GM04503 (cell line): ENCODE data around the gene PLCB1.

Experiments used
- DNase-seq: peaks from one replicate; pipeline ENCODE4 v3.0.0-alpha.2; 2012; ENCODE audit warnings: low read depth

The PLCB1 gene

DNA sequence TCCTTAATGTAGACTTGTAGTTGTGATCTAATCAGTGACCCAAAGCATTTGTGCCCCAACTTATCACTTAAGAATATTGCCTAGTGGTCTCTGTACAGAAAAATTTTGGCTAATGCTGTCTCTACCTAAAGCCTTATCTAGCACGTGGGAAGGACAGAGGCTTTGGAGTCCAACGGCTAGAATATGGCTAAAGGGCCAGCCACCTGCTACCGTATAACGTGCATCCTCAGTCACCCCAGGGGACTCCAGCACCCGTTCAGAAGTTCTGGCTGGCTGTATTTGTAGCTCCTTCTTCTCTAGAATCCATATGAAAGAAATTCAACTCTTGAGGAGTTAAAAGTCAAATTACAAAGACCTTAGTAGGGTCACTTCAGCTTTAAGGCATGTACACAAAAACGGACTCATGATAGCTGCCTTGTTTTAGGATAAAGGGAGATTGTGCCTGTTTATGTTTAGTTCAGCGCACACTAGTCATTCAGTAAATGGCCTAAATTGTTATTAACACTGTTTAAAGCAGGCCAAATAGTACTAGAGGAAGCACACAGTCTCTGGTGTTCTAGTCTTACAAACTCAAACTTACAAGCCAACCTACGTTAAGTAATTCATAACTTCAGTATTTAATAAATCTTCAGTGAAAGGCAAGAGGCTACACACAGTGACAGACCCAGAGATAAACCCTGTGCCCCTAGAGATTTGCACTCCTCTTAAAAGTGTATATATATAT is 529.3 kb downstream of the PLCB1 start:
- DNase-seq = no peak

DNA sequence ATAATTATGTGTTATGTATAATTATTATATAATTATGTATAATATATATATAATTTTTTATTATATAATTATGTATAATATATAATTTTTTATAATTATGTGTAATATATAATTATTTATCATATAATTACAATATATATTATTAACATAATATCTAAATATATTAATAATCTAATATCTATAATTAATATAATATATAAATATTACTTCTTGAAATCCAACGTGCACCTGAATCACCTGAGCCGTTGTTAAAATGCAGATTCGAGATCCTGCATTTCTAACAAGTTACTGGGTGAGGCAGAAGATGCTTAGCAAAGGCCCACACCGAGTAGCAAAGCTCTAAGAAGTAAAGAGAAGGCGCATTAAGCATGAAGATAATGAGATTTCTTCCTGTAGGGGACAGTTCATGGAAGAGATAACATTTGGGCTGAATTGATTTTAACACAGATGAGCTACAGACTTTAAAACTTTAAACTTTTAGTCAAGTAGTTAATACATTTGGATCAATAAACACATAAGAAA is 530.4 kb downstream of the PLCB1 start:
- DNase-seq = no peak

- DNase-seq = no peak
These were observed 531.4 kb downstream of the PLCB1 start for GRCh38 chr20:8663424-8663823.

DNA sequence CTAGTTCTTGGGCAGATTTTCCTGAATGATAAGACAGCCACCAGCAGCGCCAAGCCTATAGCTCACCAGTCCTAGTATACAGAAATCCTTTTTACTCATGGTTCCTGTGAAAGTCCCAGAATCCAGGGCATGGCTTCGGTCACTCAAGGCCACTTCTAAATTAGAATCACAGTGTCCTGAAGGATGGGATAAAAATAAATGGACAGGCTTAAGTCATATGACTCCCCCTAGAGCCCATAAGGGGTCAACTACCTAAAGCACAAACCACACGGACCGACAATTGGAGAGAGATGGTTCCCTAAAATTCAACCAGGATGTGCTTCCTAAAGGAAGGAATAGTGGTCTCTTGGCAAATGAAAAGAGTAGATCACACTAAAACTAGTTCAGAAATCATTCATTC is 532.7 kb downstream of the PLCB1 start:
- DNase-seq = no peak

DNA sequence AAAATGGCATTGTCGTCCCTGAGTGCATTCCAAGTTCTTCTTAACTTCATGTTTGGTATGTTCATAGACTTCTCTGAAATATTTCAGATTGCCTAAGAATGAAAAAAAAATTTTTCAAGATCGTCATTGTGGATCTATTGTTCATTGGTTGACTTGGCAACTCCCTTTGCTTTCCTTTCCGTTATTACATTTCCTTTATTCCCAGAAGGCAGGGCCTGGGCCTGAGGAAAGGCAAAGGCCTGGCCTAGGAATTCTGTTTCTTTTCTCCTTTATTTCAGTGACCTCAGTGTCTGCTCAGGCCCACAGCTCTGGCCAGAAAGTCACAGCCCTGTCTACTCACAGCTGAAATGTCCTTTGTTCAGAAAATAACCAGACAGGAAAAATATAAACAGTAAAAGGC is 535.2 kb downstream of the PLCB1 start:
- DNase-seq = no peak

DNA sequence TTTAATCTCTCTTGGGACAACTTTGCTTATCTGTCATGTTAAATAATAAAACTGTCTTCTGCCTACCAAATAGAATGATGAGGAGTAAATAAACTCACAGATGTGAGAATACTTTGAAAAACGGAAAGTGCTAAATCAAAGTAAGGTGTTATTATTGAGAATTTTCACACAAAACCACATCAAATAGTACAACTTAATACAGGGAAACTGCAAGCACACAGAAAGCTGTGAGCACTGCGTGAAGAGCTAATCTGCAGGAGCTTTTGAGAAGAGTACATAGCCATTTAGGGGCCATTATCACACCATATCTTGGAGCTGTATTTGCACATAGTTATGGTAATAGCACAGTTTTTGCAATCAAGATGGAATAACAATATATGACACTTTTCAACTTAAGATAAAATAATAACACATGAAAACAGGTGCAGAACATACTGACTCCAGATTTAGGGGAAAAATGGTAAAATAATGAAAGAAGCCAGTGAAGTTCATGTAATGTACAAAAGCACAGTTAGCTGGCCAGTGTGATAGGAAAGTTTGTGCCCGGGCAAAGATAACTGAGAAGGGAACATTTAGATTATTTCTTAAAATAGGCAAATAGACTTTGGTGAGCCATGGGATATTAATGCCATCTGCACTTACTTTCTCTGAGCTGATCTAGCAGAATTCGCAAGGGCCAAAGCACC is 538.3 kb downstream of the PLCB1 start:
- no peak for DNase-seq

DNA sequence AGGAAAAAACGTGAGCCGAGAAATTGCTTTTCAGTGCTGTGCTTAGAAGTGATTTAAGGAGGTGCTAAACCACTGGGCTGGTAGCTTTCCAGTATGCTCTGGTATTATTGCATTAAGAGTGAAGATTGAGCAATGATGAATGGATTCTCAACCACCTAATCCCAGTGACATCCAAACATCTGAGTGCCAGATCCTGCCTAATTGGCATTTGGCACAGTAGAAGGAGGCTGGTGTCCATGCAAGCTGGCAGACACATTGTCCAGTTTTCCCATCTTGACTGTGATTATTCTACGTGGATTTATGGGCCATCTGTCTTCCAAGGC is 538.8 kb downstream of the PLCB1 start:
- peak; percentile 91 for DNase-seq

DNA sequence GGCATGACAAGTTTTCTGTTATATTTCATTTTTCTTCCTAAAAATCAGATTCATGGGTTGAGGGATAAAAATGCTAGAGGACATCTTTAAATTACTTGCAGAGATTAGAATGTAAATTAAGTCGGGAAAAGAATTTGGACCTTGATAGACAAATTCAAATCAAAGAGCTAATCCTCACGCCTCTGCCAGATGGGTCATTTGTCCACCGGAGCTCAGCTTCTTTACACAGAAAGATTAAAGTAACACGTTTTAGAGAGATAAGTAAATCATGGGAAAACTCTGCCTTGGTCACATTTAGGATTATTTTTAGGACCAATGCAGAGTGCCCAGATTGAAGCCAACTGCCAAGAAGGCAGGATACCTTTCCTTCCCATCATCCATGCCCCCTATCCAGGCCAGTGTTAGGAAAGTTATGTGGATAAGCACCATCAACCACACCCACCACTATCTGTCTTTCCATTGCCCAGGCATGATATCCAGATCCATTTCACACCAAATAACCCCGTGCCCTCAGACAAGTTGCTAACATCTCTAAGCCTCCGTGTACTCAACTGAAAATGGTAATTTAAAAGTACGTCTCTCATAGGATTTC is 539.4 kb downstream of the PLCB1 start:
- DNase-seq = no peak

DNA sequence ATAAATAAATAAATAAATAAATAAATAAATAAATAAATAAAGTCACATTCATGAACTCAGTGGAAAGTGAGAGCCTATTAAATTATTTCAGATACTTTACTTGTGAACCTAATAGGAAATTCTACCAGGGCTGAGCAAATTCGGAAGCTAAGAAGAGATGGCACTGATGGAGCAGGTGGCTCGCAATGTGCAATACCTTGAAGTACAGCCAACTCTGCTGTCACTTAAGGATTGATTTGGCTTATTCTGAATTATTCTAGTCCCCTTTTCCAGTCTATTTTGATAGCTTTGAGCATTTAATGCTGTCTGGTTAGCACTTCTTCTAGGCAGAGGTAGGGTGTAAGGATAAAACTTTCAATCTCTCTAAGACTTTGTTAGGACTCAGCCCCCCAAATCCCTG is 541.0 kb downstream of the PLCB1 start:
- no peak for DNase-seq

GRCh38 chr20:8675896-8676295 is 543.8 kb downstream of the PLCB1 start:
- DNase-seq = no peak

- no peak for DNase-seq
These were observed 546.2 kb downstream of the PLCB1 start for GRCh38 chr20:8678098-8678776.

DNA sequence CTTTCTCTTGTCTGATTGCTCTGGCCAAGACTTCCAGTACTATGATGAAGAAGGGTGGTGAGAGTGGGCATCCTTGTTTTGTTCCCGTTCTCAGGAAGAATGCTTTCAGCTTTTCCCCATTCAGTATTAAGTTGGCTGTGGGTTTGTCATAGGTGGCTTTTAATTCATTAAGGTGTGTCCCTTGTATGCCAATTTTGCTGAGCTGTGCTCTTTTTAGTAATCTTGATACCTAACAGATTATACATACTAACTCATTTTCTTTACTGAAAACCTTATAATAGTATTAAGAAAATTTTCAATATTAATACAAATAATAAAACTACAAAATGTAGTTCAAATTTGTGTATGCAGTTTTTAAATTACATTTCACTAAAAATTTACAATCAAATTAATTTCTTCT is 557.3 kb downstream of the PLCB1 start:
- DNase-seq = no peak

DNA sequence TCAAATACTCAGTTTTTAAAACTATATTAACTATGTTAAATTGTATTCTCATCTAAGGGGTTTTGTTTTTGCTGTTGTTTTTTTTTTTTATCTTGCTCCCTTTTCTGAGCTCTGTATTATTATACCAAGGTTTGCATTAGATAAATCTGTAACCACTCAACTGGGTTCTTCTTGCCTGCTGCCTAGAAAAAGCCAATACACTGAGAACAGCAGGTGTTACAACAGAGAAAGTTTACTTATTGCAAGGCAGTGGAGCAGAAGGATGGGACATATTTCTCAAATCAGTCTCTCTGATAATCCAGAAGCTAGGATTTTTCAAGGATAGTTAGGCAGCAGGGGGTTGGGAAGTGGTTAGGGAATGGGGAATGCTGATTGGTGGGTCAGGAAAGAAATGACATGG is 558.0 kb downstream of the PLCB1 start:
- no peak for DNase-seq

DNA sequence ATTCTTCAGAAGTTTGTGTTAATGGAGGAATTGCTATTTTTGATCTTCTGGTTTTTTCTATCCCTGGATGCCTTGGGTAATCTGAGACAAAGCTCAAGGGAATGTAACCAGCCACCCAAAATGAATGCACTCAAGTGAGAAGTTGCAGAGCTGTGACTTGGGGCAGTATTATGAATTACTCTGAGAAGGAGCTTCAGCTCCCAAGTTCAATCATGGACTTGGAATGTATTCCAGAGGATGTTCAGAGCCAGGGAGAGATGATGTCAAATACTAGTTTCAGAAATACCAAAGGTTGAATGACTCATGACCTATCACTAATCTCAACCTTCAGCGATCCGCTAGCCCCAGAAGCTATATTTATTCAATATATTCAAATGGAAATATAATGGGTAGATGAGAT is 561.6 kb downstream of the PLCB1 start:
- peak; percentile 84 for DNase-seq

DNA sequence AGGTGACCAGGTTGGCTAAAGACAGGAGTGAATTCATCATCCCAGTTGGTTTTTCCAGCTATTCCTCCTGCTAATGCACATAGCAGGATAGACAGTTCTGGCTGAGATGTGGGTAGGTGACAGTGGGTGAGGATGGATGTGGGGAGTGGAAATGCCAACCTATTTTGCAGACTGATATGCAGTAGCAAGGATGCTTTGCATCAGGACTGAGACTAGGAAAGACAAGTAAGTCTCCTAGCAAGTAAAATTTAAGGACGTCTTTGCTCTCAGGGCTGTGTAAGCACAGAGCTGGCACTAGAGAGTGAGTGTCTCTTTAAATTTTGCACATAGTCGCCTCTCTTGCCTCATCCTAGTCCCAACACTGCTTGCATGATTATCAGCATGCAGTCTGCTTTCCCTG is 568.7 kb downstream of the PLCB1 start:
- no peak for DNase-seq

DNA sequence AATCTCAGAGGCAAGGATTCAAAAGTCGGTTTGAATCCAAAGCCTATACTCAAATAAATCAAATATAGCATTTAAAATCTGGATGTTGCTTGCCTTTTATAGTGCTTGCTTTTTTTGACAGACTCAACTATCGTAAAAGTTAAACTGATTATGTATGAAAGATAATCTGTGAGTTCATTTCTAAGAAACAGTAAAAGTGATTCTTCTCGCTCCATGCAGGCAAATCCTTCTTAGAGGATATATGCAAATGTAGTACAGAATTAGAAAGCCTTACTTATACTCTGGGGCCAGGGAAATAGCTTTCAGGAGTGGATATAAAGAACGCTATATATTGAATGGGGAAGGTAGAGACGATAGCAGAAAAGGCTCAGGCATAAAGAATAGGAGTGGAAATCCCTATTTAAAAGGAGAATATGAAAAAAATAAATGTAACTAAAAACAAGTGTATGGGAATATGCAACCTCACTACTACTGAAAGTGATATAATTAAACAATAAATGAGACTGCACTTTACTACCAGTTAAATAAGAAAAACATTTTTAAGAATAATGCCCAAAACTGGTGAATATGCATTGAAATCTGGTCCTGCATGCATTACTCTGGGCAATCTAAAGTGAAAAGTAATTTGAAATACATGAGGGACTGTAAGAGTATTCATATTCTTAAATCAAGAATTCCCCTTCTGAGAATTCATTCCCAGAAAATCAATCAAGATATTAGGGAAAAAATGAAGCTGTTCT is 575.1 kb downstream of the PLCB1 start:
- no peak for DNase-seq

DNA sequence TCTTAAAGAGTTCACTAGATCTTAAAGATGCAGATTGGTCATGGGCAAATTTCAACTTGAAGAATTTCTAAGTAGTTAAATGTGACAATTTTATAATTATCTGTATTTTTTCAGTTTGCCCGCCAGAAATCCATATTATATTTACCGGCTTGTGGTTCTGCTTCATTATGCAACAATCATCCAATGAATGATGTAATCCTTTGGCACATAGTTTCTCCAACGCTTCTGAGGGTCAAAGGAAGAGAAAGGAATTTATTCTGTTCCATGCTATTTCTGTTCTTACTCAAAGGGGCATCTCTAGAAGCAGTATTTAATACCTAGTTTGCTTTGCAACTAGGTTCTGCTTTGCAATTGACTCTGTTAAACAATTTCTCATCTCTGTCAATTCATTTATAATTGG is 577.6 kb downstream of the PLCB1 start:
- DNase-seq = no peak

- no peak for DNase-seq
These were observed 579.4 kb downstream of the PLCB1 start for GRCh38 chr20:8711501-8711900.

- no peak for DNase-seq
These were observed 582.1 kb downstream of the PLCB1 start for GRCh38 chr20:8714206-8714605.

- no peak for DNase-seq
These were observed 586.2 kb downstream of the PLCB1 start for GRCh38 chr20:8718279-8718678.

- no peak for DNase-seq
These were observed 588.0 kb downstream of the PLCB1 start for GRCh38 chr20:8720089-8720488.

GRCh38 chr20:8721098-8721497 is 589.0 kb downstream of the PLCB1 start:
- DNase-seq = no peak
